Aorta (tissue), 5 donors: ENCODE measurements around the gene ARPC2. TPM values are rescaled to one million over a fixed set of nuclear protein-coding genes. Genes with fewer than 3 reads are reported as not detected.
A peak's percentile ranks its signal among the peaks of the same experiment; 100 is the strongest.
"Not testable (repeated sequence)": the region's sequence is repeated elsewhere in the genome, so short reads cannot be mapped to it uniquely, and the experiment has no call there.

Source experiments
- ATAC-seq: fragments of 200-7000 bp; cut with Tn5 transposase; one replicate; pipeline ENCODE4 v1.9.1; 2022; ENCODE audit warnings: moderate library complexity; ENCODE audit not compliant: low FRiP score
- DNase-seq, 2 donors: peaks; one replicate each; pipeline ENCODE4 v3.0.0-alpha.2; 2020
- H3K27ac ChIP-seq, 2 donors: one replicate each; pipeline ENCODE4 v1.5.1; 2013; ENCODE audit warnings: low read length in 2 of 2, mild to moderate bottlenecking in 2 of 2, moderate library complexity in 2 of 2, control low read depth in 1 of 2, inconsistent platforms in 1 of 2, low read depth in 1 of 2
- H3K27me3 ChIP-seq, 2 donors: one replicate each; pipeline ENCODE4 v1.6.1; 2013; ENCODE audit warnings: control low read depth in 1 of 2, low read length in 1 of 2, mild to moderate bottlenecking in 1 of 2, moderate library complexity in 1 of 2; ENCODE audit not compliant: insufficient read depth in 2 of 2, control insufficient read depth in 1 of 2
- H3K36me3 ChIP-seq, 2 donors: one replicate each; pipeline ENCODE4 v1.6.1; 2013; ENCODE audit warnings: control low read depth in 1 of 2, low read length in 1 of 2, mild to moderate bottlenecking in 1 of 2; ENCODE audit not compliant: insufficient read depth in 2 of 2, control insufficient read depth in 1 of 2
- H3K4me1 ChIP-seq, 2 donors: one replicate each; pipeline ENCODE4 v1.6.1; 2013; ENCODE audit warnings: low read length in 2 of 2, control low read depth in 1 of 2, mild to moderate bottlenecking in 1 of 2, moderate library complexity in 1 of 2; ENCODE audit not compliant: insufficient read depth in 2 of 2, control insufficient read depth in 1 of 2
- H3K4me3 ChIP-seq, 2 donors: one replicate each; pipeline ENCODE4 v1.5.1; 2013; ENCODE audit warnings: low read length in 2 of 2, control low read depth in 1 of 2, mild to moderate bottlenecking in 1 of 2
- H3K9me3 ChIP-seq: one replicate; pipeline ENCODE4 v1.6.1; 2013; ENCODE audit warnings: mild to moderate bottlenecking, low read length; ENCODE audit not compliant: control insufficient read depth
- WGBS, 2 donors: extraction: QIAGEN DNeasy Blood & Tissue Kit; methylation state at CpG; one replicate each; pipeline ENCODE4 v1.1.7; 2013; 5-methylcytosine and 5-hydroxymethylcytosine counted together
- intact Hi-C, 2 donors: fragments of 100-400 bp; cut with DNase I; formaldehyde crosslinking; loops; one replicate each; pipeline versions ENCODE4 v1.14.2 to v1.15.0; 2022
- long read RNA-seq, 2 donors: library from polyadenylated mRNA; unstranded; transcript quantifications; one replicate each; pipeline ENCODE4 v2.0.0, GENCODE V29; 2020 to 2021
- polyA plus RNA-seq, 2 donors: library from polyadenylated mRNA; stranded (reverse); fragments of 200-250 nt; gene quantifications; one replicate each; pipeline ENCODE4 v1.2.3, GENCODE V29; 2013
- total RNA-seq, 2 donors: library from RNA; stranded (reverse); fragmentation: NEBNext Ultra II Directional; extraction: Animal tissue kit (Norgen Biotek cat#: 25700); gene quantifications; one replicate each; pipeline ENCODE4 v1.2.1, GENCODE V29; 2021
- donor health status: healthy with polysubstance abuse.
- donor health status: Bipolar disorder and iron deficiency.
- donor health status: DM: no; HTN: no; CAD: no.
- donor health status: DM: no; HTN: no; CAD: no.
- donor health status: DM: yes; HTN: yes; CAD: no.

The ARPC2 gene
- total RNA-seq (100 to 1,000 TPM; 351 to 367 TPM), polyA plus RNA-seq (100 to 1,000 TPM; 297 to 467 TPM)
- long read RNA-seq, donor 1, transcript ARPC2-202 (11 exons, 1,505 nt): major isoform, 905 of 1,108 reads
- long read RNA-seq, donor 1, transcript ARPC2-201 (10 exons, 1,605 nt): minor isoform, 44 of 1,108 reads
- long read RNA-seq, donor 1, transcript ARPC2-217 (5 exons, 1,039 nt): minor isoform, 16 of 1,108 reads
- long read RNA-seq, donor 1, partial matches to known transcripts: 87 of 1,108 reads
- long read RNA-seq, donor 1, other reads (novel, unspliced or antisense): 53 of 1,108 reads
- long read RNA-seq, donor 2, transcript ARPC2-202 (11 exons, 1,505 nt): major isoform, 278 of 335 reads
- long read RNA-seq, donor 2, transcript ARPC2-209 (7 exons, 2,226 nt): minor isoform, 5 of 335 reads
- long read RNA-seq, donor 2, partial matches to known transcripts: 20 of 335 reads
- long read RNA-seq, donor 2, other reads (novel, unspliced or antisense): 25 of 335 reads

- peaks cover 3 to 10% of the 10 kb centered on the region in 2 donors for H3K4me1 ChIP-seq
- ATAC-seq: peak; percentile 98
These were observed at the start of gene ARPC2 for GRCh38 chr2:218216674-218217359. Gene ARPC2 (plus strand): TSS chr2:218217189. CDS start chr2:218217471, 282 bp downstream.

GRCh38 chr2:218168016-218168415 lies 49.0 kb upstream of the ARPC2 start:
- H3K4me1 ChIP-seq: no peaks in the 10 kb centered on the region
- DNase-seq: no peak
- no peak for ATAC-seq
- H3K36me3 ChIP-seq: no peaks in the 10 kb centered on the region
- H3K4me3 ChIP-seq: no peak overlapping the region
- WGBS, 2 donors: 18 to 22% methylated on average over 1 of the region's 1 CpG
- H3K9me3 ChIP-seq: no peaks in the 10 kb centered on the region
- intact Hi-C loops: no loop called here
- H3K27ac ChIP-seq: no peak overlapping the region
- H3K27me3 ChIP-seq: no peaks in the 10 kb centered on the region

More at GRCh38 chr2:218216674-218217359, at the start of gene ARPC2:
- H3K27ac ChIP-seq: peak within 1 kb of the TSS; percentile 64 to 92
- DNase-seq: peak; percentile 97 to 99
- H3K9me3 ChIP-seq: no peaks in the 10 kb centered on the region
- WGBS, 2 donors: 0% methylated on average over 43 to 60 of the region's 60 CpGs
- intact Hi-C loops: loop anchor here in 1 of 2 donors (2.0 to 5.0 kb wide), 2 partner anchors 14 to 190 kb away; no protein-coding TSS in a partner anchor
- H3K36me3 ChIP-seq: no peaks in the 10 kb centered on the region
- H3K27me3 ChIP-seq: no peaks in the 10 kb centered on the region
- peak within 1 kb of the TSS; percentile 94 to 97 for H3K4me3 ChIP-seq

- H3K36me3 ChIP-seq: no peaks in the 10 kb centered on the region
- H3K4me3 ChIP-seq: no peak overlapping the region
- DNase-seq: peak in 1 of 2 donors; percentile 78
- 51 to 53% methylated on average over 9 of the region's 9 CpGs for WGBS, 2 donors
- no peaks in the 10 kb centered on the region for H3K27me3 ChIP-seq
- H3K4me1 ChIP-seq: no peaks in the 10 kb centered on the region
- H3K9me3 ChIP-seq: no peaks in the 10 kb centered on the region
- ATAC-seq: no peak
- intact Hi-C loops: no loop called here
- H3K27ac ChIP-seq: no peak overlapping the region
These were observed 48.1 kb upstream of the ARPC2 start for GRCh38 chr2:218168635-218169462.

GRCh38 chr2:218169757-218170546 lies 47.0 kb upstream of the ARPC2 start:
- 81 to 82% methylated on average over 5 of the region's 5 CpGs for WGBS, 2 donors
- DNase-seq (no peak), ATAC-seq (no peak)
- no peaks in the 10 kb centered on the region for H3K4me1 ChIP-seq
- H3K27me3 ChIP-seq: no peaks in the 10 kb centered on the region
- intact Hi-C loops: no loop called here
- no peaks in the 10 kb centered on the region for H3K9me3 ChIP-seq
- no peak overlapping the region for H3K4me3 ChIP-seq
- no peaks in the 10 kb centered on the region for H3K36me3 ChIP-seq
- no peak overlapping the region for H3K27ac ChIP-seq

GRCh38 chr2:218171744-218172143 lies 45.2 kb upstream of the ARPC2 start:
- H3K4me1 ChIP-seq, H3K9me3 ChIP-seq, H3K36me3 ChIP-seq, H3K27me3 ChIP-seq, intact Hi-C loops, ATAC-seq, DNase-seq, H3K4me3 ChIP-seq, H3K27ac ChIP-seq: not testable (repeated sequence)
- WGBS, 2 donors: 86 to 87% methylated on average over 3 of the region's 3 CpGs

GRCh38 chr2:218172845-218173244 lies 44.1 kb upstream of the ARPC2 start:
- ATAC-seq (no peak), DNase-seq (no peak)
- Histone ChIP-seq H3K4me3 (no peak overlapping the region), H3K9me3 (no peaks in the 10 kb centered on the region), H3K4me1 (no peaks in the 10 kb centered on the region), H3K27me3 (no peaks in the 10 kb centered on the region), H3K27ac (no peak overlapping the region), H3K36me3 (no peaks in the 10 kb centered on the region)
- WGBS, 2 donors: 77 to 89% methylated on average over 2 of the region's 2 CpGs
- intact Hi-C loops: no loop called here

GRCh38 chr2:218179782-218180181 lies 37.2 kb upstream of the ARPC2 start:
- ATAC-seq (no peak), DNase-seq (no peak)
- Histone ChIP-seq H3K9me3 (no peaks in the 10 kb centered on the region), H3K27me3 (no peaks in the 10 kb centered on the region), H3K27ac (no peak overlapping the region), H3K36me3 (no peaks in the 10 kb centered on the region), H3K4me3 (no peak overlapping the region), H3K4me1 (no peaks in the 10 kb centered on the region)
- intact Hi-C loops: loop anchor here in 1 of 2 donors (10.0 kb wide), 1 partner anchor 215 kb away; the partner anchor contains the start of gene CTDSP1
- WGBS, 2 donors: 90 to 91% methylated on average over 4 of the region's 4 CpGs
